HPDE6-E6E7 (cell line): Measurements from ENCODE around the gene INHBC.

Experiments
- DNase-seq: peaks from one replicate; pipeline ENCODE4 v3.0.0; 2011; ENCODE audit warnings: missing footprints; ENCODE audit errors: extremely low spot score

INHBC gene

DNA sequence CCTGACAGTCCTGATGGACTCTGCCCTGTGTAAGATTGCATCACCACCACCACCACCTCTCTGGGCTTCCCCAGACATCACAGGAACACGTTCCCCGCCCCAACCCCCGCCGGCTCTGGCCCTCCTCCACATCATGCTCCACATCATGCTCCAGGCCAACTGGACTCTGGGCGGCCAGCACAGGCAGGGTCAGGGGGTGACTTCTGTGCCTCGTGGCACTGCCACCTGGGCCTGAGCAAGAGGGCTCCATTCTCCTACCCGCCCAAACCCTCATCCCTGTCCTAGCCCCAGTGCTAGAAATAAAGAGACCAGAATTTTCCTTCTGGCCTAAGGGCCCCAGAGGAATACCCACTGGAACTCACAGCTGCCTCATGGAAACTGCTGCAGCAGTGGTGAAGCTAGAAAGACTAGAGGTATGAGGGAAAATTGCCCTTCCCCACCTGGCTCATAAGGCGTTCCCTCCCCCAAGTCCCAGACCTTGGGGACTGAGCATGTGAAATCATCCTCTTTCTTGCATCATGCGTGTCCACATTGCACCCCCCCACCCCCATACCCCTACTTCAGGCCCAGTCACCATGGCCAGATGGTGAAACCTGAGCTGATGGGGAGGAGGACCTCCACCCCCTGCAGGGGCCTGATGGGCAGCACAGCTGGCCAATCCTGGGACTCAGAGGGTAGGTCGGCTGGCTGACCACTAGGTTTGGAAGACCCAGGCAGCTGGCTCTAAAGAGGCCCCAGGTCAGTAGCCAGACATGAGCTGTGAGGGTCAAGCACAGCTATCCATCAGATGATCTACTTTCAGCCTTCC lies 20.2 kb downstream of the INHBC start, which contains the start of gene INHBE:
Gene INHBE, plus strand, starts transcription at position 742 of the 808 bp plus-strand sequence. CDS start 230 bp downstream, outside the sequence.
- no peak for DNase-seq

DNA sequence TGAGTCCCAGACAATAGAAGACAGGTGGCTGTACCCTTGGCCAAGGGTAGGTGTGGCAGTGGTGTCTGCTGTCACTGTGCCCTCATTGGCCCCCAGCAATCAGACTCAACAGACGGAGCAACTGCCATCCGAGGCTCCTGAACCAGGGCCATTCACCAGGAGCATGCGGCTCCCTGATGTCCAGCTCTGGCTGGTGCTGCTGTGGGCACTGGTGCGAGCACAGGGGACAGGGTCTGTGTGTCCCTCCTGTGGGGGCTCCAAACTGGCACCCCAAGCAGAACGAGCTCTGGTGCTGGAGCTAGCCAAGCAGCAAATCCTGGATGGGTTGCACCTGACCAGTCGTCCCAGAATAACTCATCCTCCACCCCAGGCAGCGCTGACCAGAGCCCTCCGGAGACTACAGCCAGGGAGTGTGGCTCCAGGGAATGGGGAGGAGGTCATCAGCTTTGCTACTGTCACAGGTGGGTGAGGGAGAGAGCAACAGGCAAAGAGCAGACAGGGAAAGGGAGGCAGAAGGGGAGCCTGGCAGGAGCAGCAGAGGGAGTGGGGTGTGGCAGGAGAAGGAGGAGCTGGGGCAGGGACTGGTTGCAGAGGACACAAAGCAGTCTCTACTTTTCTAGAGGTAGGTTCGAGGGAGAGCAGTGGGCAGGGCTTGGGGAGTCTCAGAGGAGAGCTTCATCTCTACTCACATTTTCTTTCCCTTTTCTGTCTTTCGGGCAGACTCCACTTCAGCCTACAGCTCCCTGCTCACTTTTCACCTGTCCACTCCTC lies 21.0 kb downstream of the INHBC start:
- no peak for DNase-seq

DNA sequence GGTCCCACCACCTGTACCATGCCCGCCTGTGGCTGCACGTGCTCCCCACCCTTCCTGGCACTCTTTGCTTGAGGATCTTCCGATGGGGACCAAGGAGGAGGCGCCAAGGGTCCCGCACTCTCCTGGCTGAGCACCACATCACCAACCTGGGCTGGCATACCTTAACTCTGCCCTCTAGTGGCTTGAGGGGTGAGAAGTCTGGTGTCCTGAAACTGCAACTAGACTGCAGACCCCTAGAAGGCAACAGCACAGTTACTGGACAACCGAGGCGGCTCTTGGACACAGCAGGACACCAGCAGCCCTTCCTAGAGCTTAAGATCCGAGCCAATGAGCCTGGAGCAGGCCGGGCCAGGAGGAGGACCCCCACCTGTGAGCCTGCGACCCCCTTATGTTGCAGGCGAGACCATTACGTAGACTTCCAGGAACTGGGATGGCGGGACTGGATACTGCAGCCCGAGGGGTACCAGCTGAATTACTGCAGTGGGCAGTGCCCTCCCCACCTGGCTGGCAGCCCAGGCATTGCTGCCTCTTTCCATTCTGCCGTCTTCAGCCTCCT lies 21.6 kb downstream of the INHBC start:
- no peak for DNase-seq

DNA sequence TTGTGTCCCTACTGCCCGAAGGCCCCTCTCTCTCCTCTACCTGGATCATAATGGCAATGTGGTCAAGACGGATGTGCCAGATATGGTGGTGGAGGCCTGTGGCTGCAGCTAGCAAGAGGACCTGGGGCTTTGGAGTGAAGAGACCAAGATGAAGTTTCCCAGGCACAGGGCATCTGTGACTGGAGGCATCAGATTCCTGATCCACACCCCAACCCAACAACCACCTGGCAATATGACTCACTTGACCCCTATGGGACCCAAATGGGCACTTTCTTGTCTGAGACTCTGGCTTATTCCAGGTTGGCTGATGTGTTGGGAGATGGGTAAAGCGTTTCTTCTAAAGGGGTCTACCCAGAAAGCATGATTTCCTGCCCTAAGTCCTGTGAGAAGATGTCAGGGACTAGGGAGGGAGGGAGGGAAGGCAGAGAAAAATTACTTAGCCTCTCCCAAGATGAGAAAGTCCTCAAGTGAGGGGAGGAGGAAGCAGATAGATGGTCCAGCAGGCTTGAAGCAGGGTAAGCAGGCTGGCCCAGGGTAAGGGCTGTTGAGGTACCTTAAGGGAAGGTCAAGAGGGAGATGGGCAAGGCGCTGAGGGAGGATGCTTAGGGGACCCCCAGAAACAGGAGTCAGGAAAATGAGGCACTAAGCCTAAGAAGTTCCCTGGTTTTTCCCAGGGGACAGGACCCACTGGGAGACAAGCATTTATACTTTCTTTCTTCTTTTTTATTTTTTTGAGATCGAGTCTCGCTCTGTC lies 22.3 kb downstream of the INHBC start:
- no peak for DNase-seq

DNA sequence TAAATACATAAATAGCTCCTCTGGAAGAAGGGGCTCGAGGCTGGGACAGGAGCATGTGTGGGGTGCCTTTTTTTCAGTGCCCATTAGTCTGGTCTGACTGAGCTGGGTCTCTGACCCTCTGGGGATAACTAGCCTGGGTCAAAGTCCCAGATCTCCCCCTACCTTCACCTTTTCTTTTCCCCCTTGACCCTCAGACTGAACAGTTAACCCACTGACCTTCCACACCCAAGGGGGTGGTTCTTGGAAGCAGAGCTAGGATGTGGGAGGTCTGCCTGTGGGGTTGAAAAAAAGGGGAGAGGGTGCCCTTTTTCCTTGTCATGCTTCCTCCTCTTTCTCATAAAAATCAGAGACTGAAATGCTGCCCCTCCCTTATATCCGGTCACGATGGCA lies 24.1 kb downstream of the INHBC start:
- no peak for DNase-seq

DNA sequence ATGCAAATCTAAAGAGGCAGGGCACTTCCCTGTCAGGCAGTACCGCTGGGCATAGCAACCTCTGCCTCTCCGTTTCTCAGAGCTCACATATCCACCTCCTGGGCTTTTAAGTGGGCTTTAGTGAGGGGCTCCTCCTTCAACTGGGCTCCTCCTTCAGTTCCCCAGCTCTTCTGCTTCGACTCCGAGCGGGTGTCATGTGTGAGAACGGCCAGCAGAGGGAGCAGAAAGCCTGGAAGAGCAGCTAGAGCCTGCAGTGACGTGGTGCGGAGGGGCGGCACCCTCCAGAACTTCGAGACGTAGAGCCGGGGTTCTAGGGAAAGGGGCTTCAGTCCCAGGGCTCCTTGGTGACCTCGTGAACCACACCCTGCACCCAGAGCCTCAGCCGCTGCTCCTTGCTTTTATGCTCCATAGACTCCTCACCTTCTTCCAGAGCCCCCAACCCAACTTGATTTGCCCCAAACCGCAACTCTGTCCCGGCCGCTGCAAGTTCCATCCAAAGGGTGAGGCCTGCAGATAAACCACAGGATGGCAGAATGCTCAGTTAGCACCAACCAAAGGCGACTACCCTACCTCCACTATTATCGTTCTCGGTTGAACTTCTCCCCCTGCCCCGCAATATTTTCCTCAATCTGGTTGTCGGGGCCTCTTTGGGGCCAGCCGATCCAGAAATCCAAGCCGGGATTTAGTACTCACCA lies 24.6 kb downstream of the INHBC start:
- peak; percentile 77 for DNase-seq

DNA sequence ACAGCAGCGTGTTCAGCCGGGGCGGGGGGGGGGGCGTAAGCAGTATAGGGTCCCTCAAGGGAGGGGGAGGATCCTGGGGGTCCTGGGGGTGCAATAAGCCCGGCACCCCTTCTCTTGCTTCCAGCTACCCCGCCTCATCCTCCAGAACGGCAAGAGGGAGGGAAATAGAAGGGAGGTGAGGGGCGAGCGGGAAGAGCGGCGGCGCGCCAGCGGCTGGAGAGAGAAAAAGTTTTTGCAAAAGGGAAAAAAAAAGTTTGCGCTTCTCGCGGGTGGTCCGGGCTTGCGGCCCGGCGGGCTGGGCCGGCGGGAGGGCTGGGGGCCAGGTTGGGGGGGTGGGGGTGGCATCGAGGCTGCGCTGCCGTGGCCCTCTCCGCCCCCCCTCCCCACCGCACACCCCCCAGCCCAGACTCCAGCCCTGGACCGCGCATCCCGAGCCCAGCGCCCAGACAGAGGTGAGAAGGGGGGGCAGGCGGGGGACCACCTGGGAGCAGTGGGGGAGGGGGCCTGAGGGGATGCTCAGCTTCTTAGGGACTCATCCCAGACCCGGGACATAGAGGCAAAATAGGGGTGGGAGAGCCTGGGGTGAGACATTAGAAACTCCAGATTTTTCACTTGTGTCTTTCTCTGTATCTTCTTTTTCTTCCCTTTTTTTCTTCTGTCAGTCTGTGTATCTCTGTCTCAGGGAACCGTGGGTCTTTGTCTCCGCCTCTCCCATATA lies 25.3 kb downstream of the INHBC start, which contains the start of gene GLI1:
Gene GLI1, plus strand, starts transcription at position 36 of the 718 bp plus-strand sequence. CDS start 3,907 bp downstream, outside the sequence.
- DNase-seq, result no peak

DNA sequence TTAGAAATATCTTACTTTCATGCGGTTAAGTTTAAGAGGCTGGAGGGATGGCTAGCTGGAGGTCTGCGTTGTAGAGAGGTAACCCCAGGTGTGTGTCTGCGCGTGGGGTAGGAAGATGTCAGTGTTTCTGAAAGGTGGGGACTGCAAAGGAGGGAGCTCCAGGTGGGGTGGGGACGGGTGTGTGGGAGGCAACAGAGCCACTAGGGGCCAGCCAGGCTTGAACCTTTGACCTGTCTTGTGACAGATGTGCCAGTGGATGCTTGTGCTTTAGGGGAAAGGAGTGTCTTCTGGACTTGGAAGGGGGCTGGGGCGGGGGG lies 25.8 kb downstream of the INHBC start:
- no peak for DNase-seq

DNA sequence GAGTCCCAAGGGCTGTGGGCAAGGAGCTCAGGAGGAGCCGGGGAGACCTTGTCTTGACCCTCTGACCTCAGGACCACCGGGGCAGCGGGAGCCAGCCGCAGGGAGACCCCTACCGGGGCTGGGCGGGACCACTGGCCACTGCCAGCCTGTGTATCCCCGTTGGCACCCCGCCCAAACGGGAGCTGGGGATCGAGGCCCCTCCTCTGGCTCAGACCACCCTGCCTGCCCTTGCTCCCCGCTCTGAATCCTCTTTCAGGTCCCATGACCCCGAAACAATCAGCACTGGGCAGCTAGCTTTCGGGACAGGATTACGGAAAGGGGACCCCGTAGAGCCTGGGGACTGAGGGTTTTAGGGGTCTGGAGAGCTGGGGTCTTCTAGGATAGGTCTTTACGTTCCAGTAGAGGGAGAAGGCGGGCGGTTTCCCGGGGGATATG lies 26.3 kb downstream of the INHBC start:
- DNase-seq, result no peak

DNA sequence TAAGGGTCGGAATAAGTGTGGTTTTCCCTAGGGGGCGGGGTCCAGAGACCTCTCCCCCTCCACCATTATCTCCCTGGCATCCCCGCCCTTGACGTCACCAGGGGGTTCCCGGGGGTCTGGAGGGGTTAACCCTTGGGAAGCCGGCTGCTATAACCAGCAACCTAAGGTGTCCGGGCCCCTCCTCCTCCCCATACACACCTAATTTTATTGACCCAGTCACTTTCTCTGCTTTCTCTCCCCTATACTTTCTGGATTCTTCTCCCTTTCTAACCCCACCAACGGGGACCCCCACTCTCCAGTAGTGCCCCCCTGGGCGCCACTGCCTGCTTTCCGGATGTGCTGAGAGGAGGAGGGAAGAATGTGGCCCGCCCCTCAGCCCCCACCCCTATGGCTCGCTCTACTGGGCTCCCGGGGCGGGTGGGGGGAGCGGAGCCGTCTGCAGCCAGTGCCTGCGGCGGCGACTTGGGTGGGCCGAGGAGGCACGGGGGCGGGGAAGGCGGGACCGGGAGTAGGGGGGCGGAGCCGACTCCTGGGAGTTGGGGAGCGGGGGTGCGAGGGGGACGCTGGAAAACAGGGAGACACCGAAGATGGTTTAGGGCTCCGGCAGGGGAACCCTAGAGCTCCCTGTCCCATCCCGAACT lies 26.8 kb downstream of the INHBC start:
- DNase-seq, result no peak

DNA sequence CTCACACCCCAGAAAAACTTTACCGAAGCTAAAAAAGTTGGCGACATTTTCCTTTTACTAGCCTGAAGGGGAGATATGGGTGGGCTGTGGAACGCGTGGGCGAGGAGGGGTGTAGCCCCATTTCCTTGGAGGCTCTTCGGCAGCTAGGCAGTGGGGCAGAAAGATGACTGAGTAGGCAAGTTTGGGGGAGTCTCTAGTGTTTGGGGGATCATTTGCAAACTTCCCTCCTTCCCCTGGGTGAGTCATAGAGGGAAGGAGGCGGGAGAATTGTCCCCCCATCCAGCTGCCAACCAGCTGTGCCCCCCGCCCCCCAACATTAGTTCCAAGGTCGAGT lies 27.3 kb downstream of the INHBC start:
- no peak for DNase-seq

DNA sequence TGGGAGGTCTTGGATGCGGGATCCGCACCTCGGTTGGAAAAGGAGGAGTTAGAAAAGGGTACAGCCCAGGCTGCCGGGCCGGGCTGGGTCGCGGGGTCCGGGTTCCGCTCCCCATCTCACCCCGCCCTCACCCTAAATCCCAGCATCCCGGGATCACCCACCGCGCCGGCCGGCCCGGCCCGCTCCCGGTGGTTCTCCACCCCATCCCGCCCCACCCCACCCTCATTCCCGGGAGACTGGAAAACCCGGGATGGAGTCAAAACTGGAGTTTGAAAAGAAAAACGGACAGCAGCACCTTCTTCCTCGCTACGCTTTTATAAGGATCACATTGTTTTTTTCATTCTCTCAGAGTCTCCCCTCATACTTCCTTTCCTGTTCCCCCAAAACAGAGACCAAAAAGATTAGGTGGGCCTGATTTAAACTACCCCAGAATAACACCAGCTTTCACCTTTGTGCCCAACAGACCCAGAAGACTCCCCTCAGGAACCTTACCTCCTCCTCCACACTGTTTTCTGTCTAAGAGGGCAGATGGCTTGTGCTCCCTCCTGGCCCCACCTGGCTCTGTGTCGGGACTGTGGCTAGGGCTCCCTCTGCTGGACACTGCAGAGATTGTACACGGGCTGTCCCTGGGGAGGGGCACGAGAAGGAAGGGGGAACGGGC lies 27.8 kb downstream of the INHBC start:
- DNase-seq, result peak; percentile 95

DNA sequence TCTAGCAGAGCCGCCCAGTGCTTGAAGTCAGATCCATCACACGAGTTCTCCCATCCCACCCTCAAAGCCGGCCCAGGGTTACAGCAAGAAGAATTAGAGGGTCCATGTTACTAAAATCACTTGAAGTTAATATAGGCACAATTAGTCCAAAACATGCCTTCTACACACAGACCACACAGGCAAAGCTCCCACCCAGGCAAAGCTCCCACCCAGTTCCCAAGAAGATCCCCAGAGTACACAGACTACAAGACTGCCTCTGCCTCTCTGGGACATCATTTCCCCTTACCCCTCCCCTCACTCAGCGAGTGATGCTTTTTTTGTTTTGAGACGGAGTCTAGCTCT lies 28.3 kb downstream of the INHBC start:
- DNase-seq, result no peak

DNA sequence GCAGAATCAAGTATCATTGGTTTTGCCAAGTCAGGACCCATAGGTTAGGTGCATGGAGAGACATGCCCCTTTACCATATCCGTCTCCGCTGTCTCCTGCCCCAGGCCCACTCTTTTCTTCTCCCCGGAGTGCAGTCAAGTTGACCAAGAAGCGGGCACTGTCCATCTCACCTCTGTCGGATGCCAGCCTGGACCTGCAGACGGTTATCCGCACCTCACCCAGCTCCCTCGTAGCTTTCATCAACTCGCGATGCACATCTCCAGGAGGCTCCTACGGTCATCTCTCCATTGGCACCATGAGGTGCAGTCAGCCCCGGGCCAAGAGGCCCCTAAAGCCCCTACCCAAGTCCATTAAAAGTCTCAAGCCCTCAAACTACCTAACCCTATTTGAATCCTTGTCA lies 30.0 kb downstream of the INHBC start:
- DNase-seq, result no peak

DNA sequence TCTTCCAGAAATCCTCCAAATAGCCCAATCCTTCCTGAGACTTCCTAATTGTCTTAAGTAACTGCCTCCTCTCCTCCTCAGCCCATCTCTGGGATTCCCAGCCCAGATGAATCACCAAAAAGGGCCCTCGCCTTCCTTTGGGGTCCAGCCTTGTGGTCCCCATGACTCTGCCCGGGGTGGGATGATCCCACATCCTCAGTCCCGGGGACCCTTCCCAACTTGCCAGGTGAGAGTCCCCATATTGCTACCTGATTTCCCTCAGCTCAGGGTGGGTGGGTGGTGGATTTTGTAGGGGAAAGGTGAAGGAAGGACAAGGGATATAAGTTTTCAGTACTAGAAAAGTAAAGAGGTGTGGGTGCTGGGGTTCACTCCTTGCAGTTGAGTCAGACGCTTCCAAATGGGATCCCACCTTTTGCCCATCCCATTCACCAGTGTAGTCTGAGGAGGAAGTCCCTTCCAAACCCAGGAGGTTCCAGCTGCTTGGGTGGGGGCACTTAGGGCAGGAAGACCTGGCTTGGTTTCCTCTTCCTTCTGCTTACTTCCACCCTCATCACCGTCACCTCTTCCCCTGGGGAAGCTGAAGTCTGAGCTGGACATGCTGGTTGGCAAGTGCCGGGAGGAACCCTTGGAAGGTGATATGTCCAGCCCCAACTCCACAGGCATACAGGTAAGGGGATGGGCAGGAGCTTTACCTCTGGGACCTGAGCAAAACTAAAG lies 30.6 kb downstream of the INHBC start:
- DNase-seq, result no peak

DNA sequence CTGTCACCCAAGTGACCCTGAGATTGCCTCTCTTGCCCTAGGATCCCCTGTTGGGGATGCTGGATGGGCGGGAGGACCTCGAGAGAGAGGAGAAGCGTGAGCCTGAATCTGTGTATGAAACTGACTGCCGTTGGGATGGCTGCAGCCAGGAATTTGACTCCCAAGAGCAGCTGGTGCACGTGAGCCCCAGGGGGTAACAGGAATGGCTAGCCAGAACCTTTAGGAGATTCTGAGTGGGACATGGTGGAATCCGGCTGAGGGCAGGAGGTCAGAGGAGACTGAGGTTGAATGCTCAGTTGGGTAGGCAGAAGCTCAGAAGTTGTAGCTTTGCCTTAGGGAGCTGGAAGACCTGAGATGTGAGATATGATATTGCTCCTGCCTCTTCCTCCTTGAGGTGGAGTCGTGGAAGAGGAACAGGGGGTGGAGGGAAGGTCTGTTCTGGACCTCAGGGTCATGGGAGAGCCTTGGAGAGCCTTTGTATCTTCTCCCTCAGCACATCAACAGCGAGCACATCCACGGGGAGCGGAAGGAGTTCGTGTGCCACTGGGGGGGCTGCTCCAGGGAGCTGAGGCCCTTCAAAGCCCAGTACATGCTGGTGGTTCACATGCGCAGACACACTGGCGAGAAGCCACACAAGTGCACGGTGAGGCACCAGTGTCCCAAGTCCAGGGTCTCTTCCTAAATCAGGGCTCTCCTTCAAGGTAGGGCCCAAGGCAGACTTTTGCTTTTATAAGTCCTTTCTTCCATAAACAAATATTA lies 31.3 kb downstream of the INHBC start:
- no peak for DNase-seq

DNA sequence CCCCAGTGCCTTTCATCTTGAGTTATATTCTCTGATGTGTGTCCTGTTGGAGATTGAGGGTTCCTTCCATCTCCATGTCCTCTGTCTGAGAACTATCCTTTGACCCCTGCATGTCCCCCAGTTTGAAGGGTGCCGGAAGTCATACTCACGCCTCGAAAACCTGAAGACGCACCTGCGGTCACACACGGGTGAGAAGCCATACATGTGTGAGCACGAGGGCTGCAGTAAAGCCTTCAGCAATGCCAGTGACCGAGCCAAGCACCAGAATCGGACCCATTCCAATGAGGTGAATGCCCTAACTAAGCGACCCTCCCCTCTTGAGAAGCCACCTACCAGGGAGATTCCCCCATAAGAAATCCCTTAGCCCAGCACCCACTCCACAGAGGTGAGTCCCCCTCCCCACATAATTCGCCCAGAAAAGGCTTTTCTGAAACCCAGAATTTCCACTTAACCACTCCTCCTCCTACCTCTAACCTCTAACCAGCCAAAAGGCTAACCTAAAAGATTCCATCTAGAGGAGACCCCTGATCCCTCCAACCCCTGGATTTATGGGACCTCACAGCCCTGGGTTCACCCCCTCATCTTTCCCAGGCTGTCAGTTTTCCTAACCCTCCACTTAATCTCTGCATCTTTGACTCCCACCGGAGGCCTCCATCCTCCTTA lies 32.8 kb downstream of the INHBC start:
- DNase-seq, result no peak

DNA sequence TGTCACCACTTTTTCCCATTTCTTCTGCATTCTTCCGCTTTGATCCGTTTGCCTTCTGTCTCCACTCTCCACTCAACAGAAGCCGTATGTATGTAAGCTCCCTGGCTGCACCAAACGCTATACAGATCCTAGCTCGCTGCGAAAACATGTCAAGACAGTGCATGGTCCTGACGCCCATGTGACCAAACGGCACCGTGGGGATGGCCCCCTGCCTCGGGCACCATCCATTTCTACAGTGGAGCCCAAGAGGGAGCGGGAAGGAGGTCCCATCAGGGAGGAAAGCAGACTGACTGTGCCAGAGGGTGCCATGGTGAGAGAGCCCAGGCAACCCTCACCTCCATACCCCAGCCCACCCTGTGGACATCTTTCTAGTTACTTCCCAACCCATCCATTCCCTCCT lies 33.3 kb downstream of the INHBC start:
- no peak for DNase-seq
